NK-92 (cell line): Measurements from ENCODE around the gene TBX1.

Source experiments
- DNase-seq: peaks from one replicate; lab custom pipeline; 2025; ENCODE audit not compliant: unreplicated experiment; lab: John Stamatoyannopoulos, UW

Gene TBX1

GRCh38 chr22:19760058-19760950 is at the start of gene TBX1:
Gene TBX1, plus strand, starts transcription at chr22:19760778. Its CDS starts 66 bp downstream, at chr22:19760844.
- DNase-seq = no peak

GRCh38 chr22:19713245-19713644 is 47.3 kb upstream of the TBX1 start:
- DNase-seq = no peak

- no peak for DNase-seq
These were observed 46.8 kb upstream of the TBX1 start for GRCh38 chr22:19713650-19714311.

GRCh38 chr22:19714312-19715187 is 46.0 kb upstream of the TBX1 start, which contains the start of gene SEPTIN5:
Gene SEPTIN5, plus strand, starts transcription at chr22:19714503. Its CDS starts 86 bp downstream, at chr22:19714589.
- DNase-seq = no peak

- DNase-seq = no peak
These were observed 45.2 kb upstream of the TBX1 start for GRCh38 chr22:19715188-19715930.

GRCh38 chr22:19716041-19716828 is 44.3 kb upstream of the TBX1 start:
- DNase-seq = no peak

- no peak for DNase-seq
These were observed 43.8 kb upstream of the TBX1 start for GRCh38 chr22:19716829-19717105.

GRCh38 chr22:19717181-19717580 is 43.4 kb upstream of the TBX1 start:
- DNase-seq = no peak

GRCh38 chr22:19717691-19718455 is 42.7 kb upstream of the TBX1 start:
- no peak for DNase-seq

- DNase-seq = no peak
These were observed 42.0 kb upstream of the TBX1 start for GRCh38 chr22:19718456-19719049.

GRCh38 chr22:19719050-19719482 is 41.5 kb upstream of the TBX1 start:
- DNase-seq = no peak

GRCh38 chr22:19719488-19720021 is 41.0 kb upstream of the TBX1 start:
- DNase-seq = no peak

- no peak for DNase-seq
These were observed 40.3 kb upstream of the TBX1 start for GRCh38 chr22:19720150-19720827.

GRCh38 chr22:19720999-19721329 is 39.6 kb upstream of the TBX1 start:
- no peak for DNase-seq

GRCh38 chr22:19721330-19722177 is 39.0 kb upstream of the TBX1 start:
- no peak for DNase-seq

- DNase-seq = no peak
These were observed 38.2 kb upstream of the TBX1 start for GRCh38 chr22:19722178-19722981.

- no peak for DNase-seq
These were observed 37.7 kb upstream of the TBX1 start for GRCh38 chr22:19722982-19723231.
